Endothelial cell of umbilical vein (primary cell): ENCODE results near the gene ZNF248.

Experiments
- EZH2 ChIP-seq: IDR thresholded peaks from 2 replicates; pipeline ENCODE4 v1.6.1; 2012; ENCODE audit warnings: borderline replicate concordance, low read depth, mild to moderate bottlenecking, moderate library complexity, low read length, inconsistent platforms; ENCODE audit not compliant: severe bottlenecking
- GATA2 ChIP-seq: IDR thresholded peaks from 2 replicates; pipeline ENCODE4 v1.7.0; 2011; ENCODE audit warnings: low read depth, mild to moderate bottlenecking, moderate library complexity, mixed read lengths, low read length; ENCODE audit not compliant: insufficient read length, insufficient read depth
- JUN ChIP-seq: IDR thresholded peaks from 2 replicates; pipeline ENCODE4 v1.6.1; 2011; ENCODE audit warnings: borderline replicate concordance, low read depth; ENCODE audit not compliant: insufficient read length, insufficient read depth
- MYC ChIP-seq: IDR thresholded peaks from one replicate; pipeline ENCODE4 v1.6.1; 2011; ENCODE audit warnings: mild to moderate bottlenecking, low read depth, low read length
- POLR2A ChIP-seq: IDR thresholded peaks from 2 replicates; pipeline ENCODE4 v1.6.1; 2012; ENCODE audit warnings: low read depth, mild to moderate bottlenecking, control low read depth, low read length
- POLR2AphosphoS5 ChIP-seq: IDR thresholded peaks from 2 replicates; pipeline ENCODE4 v1.6.1; 2012; ENCODE audit warnings: low read depth, mild to moderate bottlenecking, control low read depth, low read length, moderate library complexity; ENCODE audit not compliant: insufficient read depth
- TF ChIP-seq, protein P1 (sequence below), 2 donors: IDR thresholded peaks; 1 replicate in 1 of 2; 2 replicates in 1 of 2; pipeline ENCODE4 v1.5.1; 2011; ENCODE audit warnings: low read length in 2 of 2, mild to moderate bottlenecking in 2 of 2, moderate library complexity in 2 of 2, control low read depth in 1 of 2, inconsistent platforms in 1 of 2, low read depth in 1 of 2; ENCODE audit not compliant: insufficient read depth in 1 of 2; ENCODE audit errors: extremely low read depth in 1 of 2
- TF ChIP-seq, protein P2 (sequence below): IDR thresholded peaks from 2 replicates; pipeline ENCODE4 v1.6.1; 2011; ENCODE audit not compliant: insufficient read depth, insufficient read length

DNA sequence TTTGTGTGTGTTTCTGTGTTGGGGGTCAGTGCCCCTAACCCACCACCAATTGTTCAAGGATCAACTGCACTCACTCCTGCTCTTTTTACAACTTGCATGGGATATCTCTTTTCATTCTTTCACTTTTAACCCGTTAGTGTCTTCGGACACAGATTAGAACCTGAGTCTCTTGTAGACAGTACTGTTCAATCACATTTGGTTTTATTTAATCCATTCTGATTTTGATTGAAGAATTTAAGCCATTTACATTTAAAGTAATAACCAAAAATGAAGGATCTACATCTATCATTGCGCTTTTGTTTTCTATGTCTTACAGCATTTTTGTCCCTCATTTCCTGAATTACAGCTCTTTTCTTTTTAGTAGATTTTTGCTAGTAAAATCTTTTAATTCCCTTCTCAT, 43.6 kb downstream of the ZNF248 start:
- TF ChIP-seq, protein P1, sequence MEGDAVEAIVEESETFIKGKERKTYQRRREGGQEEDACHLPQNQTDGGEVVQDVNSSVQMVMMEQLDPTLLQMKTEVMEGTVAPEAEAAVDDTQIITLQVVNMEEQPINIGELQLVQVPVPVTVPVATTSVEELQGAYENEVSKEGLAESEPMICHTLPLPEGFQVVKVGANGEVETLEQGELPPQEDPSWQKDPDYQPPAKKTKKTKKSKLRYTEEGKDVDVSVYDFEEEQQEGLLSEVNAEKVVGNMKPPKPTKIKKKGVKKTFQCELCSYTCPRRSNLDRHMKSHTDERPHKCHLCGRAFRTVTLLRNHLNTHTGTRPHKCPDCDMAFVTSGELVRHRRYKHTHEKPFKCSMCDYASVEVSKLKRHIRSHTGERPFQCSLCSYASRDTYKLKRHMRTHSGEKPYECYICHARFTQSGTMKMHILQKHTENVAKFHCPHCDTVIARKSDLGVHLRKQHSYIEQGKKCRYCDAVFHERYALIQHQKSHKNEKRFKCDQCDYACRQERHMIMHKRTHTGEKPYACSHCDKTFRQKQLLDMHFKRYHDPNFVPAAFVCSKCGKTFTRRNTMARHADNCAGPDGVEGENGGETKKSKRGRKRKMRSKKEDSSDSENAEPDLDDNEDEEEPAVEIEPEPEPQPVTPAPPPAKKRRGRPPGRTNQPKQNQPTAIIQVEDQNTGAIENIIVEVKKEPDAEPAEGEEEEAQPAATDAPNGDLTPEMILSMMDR (IDR thresholded peaks at IDR 0.05; ENCODE audit: extremely low read depth in 1 of 2, insufficient read depth in 1 of 2, low read depth in 1 of 2, low read length in 2 of 2): no peak
- no peak for TF ChIP-seq EZH2
- TF ChIP-seq MYC: no peak
- TF ChIP-seq POLR2AphosphoS5: no peak
- no peak for TF ChIP-seq POLR2A
- TF ChIP-seq, protein P2, sequence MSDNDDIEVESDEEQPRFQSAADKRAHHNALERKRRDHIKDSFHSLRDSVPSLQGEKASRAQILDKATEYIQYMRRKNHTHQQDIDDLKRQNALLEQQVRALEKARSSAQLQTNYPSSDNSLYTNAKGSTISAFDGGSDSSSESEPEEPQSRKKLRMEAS: no peak
- TF ChIP-seq GATA2: no peak
- no peak for TF ChIP-seq JUN
